Measurements from ENCODE around the gene GLYAT.
A peak's percentile ranks its signal among the peaks of the same experiment; 100 is the strongest.
"Not testable (repeated sequence)": the region's sequence is repeated elsewhere in the genome, so short reads cannot be mapped to it uniquely, and the experiment has no call there.

The GLYAT gene

DNA sequence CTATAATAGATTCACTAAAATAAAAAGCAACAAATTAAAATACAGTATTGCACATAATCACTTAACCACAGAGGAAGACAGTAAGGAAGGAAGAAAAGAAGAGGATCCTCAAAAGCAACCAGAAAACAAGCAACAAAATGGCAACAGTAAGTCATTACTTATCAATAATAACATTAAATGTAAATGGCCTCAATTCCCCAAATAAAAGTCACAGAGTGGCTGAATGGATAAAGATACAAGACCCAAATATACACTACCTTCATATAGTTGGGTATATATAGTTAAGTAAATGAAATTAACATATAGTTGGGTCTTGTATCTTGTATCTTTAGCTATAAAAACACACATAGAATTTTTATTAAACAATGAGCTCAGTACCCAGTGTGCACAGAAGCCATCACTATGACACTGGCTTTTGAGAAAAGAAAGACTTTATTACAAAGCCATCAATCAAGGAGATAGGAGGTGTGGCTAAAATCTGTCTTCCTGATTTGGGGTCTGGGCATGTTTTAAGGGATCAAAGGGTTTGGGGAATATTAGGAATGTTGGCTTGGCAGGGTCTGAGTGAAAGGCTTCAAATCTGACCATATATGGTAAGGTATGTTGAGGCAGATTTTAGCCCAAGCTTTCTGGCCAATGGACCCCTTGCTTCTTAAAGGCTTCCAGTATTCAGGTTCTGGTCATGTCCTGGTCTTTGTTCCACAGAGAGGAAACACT is 13.4 kb upstream of the GLYAT start:
- intact Hi-C loops (cut with DNase I): no loop called here
- DNase-seq: no peak

DNA sequence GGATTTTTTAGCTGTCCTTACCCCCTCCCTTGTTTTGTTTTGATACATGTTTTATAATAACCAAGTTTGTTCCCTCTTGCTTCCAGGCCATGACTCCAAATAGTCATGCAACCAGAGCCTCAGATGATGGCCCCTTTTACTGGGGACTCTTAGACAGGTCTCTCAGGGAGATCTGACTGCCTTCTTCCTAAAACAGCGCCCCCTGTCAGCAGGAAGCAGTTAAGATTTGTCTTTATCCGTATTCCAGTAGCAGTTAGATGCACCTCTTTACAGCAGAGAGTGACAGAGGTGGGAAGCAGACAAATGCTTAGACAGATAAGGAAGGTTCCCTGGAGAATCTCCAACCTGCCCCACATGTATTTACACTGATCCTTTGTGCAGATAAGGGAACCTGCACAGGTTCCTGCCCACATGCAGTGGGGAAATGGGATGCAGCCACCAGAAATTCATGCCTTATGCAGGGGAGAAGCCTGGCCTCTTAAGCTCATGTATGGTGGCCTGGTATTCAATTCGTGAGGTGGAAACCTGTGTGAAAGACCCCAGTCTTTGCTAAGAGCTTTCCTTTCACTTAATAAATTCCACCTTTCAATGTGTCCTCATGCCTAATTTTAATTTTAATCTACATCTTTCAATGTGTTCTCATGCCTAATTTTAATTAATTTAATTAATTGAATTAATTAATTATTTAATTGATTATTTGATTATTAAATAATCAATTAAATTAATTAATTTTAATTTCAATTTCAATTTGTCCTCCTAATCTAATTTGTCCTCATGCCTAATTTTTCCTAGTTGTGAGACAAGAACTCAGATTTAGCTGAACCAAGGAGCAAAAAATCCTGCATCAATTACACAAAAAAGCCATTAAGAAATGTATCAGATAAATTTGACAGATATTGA is 11.5 kb upstream of the GLYAT start:
- intact Hi-C loops (cut with DNase I): no loop called here
- no peak for DNase-seq

DNA sequence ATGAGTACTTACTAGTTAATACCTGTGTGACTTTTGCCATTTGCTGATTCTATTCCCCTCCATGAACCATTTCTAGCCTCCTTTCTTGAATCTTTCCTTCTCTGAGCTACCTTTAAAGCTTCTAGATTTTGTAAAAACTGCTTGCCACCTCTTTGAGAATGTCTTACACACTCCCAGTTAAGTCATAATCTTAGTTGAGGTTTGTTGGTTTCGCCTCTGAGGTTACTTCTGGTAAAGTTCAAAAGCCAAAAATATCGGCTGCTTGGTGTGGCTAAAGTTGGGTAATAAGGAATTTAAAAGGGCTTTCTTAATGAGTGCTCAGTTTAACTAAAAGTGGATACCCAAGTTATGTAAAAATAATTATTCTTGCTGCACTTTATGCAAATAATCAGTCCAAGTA is 10.4 kb upstream of the GLYAT start:
- DNase-seq: no peak
- intact Hi-C loops (cut with DNase I): no loop called here

DNA sequence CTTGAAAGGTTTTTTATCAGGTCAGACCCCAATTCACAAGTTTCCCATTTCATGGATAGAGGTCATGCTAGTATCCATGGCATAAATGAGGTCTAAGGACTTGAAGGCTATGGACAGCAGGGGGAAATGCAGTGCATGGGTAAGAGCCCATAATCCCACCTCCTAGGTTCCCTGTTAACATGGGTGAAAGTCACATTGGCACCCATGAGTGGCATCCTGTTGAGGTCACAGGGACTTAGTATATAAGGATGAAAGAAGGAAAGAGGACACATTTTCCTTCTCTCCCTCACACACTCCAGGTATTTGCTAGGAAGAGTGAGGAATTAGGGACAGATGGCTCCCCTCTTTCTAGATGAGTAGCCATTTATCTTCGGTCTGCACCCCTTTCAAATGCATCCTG is 9.4 kb upstream of the GLYAT start:
- intact Hi-C loops (cut with DNase I): no loop called here
- DNase-seq: no peak

DNA sequence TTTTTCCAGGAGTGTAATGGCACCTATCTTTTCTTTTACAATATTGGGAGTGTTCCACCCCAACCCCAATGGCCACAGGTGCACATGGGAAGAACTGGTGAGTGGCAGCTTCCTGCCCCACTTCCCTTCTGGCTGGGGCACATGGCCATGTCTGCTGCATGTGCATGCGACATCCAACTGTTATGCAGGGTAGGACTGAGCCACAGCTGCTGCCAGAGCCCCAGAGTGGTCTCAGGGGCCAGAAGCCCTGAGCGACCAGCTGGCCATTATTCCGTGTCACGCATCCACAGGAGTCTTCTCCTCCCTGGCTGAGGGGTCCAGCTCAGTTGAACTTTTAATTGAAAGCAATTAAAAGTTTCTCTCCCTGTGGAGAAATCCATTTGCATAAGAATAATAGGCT is 8.7 kb upstream of the GLYAT start:
- peak in 1 of 10 donors; percentile 56 for DNase-seq
- intact Hi-C loops (cut with DNase I): no loop called here

DNA sequence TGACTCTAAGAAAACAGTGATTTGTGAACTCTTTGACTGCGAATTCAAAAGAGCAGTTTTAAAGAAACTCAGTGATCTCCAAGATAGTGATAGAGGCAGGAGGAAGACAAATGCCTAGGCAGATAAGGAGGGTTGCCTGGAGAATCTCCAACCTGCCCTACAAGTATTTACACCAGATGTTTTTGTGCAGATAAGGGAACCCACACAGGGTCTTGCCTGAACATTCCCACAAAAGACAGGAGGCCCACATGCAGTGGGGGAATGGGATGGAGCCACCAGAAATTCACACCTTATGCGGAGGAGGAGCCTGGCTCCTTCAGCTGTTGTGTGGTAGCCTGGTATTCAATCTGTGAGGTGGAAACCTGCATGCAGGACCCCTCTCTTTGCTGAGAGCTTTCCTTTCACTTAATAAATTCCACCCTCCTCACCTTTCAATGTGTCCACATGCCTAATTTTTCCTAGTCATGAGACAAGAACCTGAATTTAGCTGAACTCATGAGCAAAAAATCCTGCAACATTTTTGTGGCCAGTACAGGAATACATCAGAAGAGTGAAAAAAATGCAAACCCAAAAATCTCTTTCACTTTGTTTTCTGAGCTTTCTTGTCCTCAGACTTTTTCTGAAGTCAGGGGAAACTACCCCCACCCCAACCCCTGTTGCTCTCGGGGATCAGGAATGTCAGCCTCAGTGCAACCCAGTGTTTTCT is 8.1 kb upstream of the GLYAT start:
- intact Hi-C loops (cut with DNase I): no loop called here
- no peak for DNase-seq

DNA sequence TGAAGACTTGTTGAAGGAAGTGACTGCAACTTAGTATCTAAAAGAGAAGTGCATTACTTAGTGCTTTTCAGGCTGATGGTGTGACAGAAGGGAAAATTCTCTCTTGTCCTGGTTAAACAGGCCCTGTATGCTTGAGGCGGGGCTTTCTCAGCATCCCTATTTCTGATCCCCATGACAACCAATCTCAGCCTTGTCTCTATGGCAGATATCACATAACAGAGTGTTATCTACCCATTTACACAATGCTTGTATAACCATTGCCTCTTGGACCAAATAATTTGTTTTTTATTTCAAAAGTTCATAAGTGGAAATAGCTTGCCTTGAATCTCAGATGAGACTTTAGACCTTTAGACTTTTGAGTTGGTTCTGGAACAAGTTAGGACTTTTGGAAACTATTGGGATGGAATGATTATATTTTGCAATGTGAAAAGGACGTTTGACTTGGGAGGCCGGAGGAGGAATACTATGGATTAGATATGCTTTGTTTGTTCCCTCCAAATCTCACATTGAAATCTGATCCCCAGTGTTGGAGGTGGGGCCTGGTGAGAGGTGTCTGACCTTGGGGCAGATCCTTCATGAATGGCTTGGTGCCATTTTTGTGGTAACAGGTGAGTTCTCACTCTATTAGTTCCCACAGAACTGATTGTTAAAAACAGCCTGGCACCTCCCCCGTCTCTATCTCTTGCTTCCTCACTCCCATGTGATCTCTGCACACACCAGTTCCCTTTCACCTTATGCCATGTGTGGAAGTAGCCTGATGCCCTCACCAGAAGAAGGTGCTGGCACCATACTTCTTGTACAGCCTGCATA is 3.1 kb upstream of the GLYAT start:
- no peak for DNase-seq
- intact Hi-C loops (cut with DNase I): no loop called here

DNA sequence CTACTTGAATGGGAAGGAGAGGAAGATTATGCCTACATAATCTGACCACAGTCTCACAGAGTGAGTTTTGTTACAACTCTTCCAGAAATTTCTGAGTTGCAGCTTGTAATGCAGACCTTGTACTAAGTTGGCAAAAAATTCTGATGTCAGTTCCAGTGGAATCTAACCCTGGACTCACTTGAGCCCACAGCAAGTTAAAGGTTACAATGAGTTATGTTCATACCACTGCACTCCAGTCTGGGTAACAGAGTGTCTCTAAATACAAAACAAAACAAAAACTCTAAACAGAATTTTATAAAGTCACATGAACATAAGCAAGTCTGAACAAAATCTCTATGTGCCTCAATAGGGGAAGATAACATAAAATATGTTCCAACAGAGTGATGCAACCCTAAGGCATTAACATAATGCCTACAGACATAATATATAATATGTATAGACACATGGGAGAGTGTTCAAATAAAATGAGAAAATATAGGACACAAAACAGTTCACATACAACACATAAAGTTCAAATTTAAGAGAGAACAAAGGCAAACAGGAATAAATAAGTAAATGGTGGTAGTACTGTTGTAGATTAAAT is 1.1 kb downstream of the GLYAT start:
- intact Hi-C loops (cut with DNase I): no loop called here
- DNase-seq: no peak

DNA sequence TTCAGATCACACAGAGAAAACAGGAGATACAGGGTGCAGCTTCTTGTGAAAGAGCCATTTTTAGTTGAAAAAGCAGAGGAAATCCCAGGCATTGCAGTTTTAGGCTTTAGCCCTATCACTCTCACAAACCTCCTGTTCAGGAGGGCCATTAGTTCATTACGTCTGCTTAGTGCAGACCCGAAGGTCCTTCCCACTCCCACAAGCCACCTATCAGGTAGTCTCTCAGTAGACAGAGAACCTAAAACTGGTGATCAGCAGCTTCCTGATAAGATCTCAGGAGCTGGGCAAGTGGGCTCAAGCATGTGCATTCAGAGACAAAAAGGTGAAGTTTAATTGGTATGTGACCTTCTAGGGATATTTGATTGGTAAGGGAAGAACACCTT is 4.3 kb downstream of the GLYAT start:
- intact Hi-C loops (cut with DNase I): no loop called here
- no peak for DNase-seq

DNA sequence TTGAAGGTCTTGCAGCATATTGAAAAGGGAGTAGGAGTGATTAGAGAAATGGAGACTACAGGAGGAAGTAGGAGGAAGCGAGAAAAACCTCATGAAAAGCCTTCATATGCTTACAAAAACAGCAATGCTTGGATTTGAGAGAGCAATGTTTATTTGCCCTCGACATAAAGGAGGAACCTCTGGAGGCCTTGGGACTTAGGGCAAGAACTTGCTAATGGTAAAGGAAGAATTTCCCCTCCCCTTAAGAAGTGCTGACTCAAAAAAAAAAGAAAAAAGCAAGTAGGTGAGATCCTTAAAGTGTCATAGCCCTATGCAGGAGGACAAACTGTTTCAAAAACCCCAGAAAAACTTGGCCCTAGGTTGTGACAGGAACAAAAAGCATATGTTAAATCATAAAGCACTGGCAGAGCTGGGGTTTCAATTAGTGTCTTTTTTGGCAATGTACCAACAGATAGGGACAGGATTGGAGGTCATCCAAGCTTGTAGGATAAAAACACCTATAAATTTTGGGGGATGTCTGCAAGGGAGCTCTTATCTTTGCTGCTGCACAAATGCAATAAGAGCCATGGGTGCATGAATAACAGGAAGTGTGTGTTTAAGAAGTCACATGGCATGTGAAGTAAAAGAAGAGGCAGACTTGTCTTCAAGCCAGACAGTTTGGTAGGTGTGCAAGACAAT is 4.9 kb downstream of the GLYAT start:
- intact Hi-C loops (cut with DNase I): no loop called here
- no peak for DNase-seq

DNA sequence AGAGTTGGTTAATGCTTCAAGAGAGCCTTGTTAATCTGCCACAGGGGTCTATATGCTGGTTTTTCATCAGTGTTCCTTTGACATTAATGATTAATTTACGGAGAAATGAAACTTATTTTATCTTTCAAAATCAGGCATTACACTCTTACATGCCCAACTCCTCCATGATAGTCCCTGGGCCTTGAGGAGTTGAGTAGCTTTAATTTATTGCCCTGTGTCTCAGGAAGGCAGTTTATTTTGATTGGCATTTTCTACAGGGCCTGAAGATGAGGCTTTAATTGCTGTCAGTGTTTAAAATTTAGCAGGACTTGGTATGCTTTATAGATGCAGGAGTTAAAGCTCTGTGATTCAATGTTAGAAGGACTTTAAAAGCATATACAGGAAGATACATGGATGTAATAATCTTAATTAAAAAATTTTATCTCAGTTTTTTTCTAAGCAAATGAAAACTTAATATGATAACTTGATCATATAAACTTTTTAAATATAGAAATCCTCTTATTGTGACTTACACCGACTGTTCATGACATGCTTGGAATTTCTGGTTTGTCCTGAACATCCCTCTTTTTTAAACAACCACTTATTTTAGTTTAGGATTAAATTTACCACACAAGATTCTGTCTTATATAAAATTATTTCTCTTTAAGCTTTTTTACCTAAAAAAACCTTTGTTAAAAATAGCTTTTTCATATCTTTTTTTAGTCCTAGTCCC is 12.2 kb downstream of the GLYAT start:
- no peak for DNase-seq
- intact Hi-C loops (cut with DNase I): no loop called here

DNA sequence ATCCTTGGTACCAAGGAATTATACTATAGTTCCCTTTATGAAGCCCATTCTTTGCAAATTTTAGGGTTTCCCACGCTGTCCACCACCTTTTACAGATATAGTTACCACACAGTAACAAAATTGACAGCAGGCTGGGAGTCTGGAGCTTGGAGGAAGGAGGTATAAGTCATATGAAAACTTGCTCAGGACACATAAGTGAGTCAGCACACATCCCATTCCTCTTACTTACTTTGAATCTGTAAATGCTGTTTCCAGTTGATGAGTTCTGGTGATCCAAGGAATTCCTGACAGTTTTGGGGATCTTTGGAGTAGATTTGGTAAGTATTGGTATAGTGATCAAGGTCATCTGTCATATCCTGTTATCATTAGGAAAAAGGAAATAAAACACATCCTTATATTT is 19.2 kb downstream of the GLYAT start:
- no peak for DNase-seq
- intact Hi-C loops (cut with DNase I): no loop called here

DNA sequence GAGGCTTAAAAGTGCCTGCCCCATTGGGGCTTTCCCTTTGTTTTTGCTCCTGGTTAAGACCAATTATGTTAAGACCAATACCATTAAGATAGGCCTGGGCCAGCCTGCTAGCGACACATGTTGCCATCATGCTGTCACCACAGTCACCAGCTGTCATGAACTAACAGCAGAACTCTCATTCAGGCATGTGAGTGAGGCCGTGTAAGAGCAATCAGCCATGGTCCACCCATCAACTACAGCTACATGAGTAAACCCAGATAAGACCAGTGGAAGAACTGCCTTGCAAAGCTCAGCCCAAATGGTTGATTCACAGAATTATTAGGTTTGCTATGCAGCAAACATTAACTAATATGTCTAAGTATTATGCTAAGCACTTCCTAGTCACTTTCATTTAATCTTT is 19.9 kb downstream of the GLYAT start:
- intact Hi-C loops (cut with DNase I): no loop called here
- DNase-seq: no peak

DNA sequence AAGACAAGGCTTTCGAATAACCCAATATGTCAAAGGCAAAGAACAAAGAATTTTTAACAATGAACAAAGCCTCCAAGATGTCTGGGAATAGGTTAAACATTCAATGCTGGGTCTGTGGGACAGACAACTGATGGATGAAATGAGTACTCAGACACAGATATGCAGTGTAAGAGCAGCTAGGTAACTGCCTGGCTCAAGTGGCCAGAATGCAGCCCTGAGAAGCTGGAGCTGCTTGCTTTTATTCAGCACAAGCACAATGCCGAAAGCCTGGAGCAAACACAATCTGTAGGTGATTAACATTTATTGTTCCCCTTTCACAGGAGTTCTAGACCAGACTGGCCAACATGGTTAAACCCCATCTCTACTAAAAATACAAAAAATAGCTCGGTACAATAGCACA is 24.0 kb downstream of the GLYAT start:
- intact Hi-C loops (cut with DNase I): no loop called here
- DNase-seq: no peak

DNA sequence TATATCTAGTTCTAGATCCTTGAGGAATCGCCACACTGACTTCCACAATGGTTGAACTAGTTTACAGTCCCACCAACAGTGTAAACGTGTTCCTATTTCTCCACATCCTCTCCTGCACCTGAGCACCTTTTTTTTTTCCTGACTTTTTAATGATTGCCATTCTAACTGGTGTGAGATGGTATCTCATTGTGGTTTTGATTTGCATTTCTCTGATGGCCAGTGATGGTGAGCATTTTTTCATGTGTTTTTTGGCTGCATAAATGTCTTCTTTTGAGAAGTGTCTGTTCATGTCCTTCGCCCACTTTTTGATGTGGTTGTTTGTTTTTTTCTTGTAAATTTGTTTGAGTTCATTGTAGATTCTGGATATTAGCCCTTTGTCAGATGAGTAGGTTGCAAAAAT is 34.9 kb downstream of the GLYAT start:
- intact Hi-C loops (cut with DNase I); DNase-seq: not testable (repeated sequence)

DNA sequence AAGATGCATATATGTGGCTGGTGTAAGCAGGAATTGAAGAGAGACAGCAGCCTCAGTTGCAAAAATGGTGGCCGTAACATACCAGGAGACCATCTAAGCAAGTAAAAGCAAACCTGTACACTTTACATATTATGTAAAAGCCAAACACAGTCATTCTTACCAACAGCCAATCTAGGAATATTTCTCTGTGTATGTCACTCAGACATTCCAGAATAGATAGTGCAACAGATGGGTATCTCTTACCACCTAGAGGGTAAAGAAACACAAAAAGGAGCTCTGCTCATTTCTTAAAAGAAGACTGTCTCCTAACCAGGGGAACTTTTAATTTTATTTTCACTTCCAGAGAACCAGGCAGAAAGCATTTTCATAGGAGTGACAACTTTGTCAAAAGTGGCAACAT is 38.7 kb downstream of the GLYAT start:
- no peak for DNase-seq
- intact Hi-C loops (cut with DNase I): no loop called here

DNA sequence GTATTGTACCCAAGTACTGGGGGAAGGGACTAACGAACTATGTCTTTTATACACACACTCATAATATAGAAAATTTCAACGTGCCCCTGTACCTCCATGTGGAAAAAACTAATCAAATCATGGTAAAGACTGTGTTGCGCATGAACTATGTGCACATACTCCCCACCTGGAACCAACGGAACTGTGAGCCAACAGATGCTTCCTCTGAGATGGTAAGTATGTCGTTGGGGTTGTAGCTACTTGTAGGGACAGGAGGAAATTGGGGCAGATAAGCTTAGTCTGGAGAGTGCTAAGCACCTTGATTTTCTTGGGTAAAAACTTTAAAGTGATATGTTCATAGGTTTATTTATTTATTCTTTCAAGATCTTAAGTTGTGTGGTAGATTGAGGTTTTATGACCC is 40.1 kb downstream of the GLYAT start:
- intact Hi-C loops (cut with DNase I): no loop called here
- DNase-seq: no peak

DNA sequence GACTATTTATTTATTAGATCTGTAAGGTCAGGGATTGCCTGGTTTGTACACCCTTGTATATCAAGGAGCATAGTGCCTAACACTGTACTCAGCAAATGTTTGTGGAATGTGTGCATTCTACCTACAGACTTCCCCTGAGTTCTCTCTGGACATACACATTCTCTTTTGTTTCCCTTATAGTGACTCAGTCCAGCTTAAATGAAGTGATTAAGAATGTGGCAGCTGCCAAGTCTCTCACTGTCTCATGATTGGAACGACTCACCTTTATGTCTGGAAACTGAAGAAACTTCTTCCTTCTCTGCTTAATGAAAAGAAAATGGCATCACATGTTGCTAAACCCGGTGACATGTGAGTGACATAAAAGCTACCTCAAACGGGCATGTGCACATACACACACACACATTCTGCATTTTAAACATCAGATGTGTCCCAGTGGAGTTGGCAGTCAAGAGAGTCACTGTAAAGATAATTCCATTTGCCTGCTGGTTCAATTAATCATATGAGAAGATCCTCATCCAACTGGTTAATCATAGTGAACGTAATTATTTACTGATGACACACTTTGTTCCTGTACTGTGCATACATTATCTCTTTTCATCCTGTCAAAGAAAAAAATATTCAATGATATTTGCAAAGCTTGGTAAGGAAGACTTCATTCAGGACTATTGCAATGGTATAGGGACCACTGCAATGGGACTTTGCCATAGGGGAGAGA is 42.8 kb downstream of the GLYAT start:
- intact Hi-C loops (cut with DNase I): no loop called here
- DNase-seq: no peak

Measured in posterior cingulate gyrus (tissue), 11 donors.